ENCODE measurements around the gene PDE1C.

Gene PDE1C

GRCh38 chr7:31720366-31720765, 349.8 kb downstream of the PDE1C start:
- DNase-seq (ENCODE audit: low read depth in 3 of 3, low spot score in 1 of 3) = no peak

DNA sequence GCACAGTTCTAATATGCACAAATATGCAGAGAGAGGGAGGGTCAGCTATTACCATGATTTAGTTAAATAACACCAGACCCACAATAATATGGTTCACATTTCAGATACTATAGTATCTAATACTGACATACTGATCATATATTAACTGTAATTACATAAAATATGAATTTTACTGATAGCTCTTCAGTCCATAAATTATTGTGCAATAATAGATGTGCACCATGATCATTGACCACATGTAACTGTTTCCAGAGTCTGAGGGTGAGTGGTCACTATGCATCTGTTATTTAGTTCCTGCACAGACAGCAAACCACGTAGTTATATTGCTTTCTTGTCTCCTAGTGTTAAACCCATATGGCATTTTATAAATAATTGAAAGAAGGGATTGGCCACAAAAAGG, 353.9 kb downstream of the PDE1C start:
- DNase-seq (ENCODE audit: low read depth in 3 of 3, low spot score in 1 of 3) = no peak

GRCh38 chr7:31710171-31710570, 360.0 kb downstream of the PDE1C start:
- DNase-seq (ENCODE audit: low read depth in 3 of 3, low spot score in 1 of 3) = no peak

DNA sequence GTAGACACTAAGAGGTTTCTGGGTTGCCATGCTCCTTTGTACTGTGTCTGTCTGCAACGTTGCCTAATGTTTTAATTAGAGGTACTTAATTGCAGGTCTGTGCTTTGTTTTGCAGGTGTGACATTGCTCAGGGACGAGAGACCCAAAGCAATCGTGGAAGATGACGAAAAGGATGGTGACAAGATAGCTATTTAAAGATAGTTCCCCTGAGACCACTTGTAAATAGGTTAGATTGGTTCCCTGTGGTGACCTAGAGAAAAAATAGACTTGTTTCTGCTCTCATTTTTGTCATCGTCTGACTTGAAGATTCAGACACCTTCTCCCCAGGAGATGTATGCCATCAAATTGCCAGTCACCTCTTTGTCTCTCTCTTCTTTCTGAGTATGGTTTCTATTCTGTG, 363.1 kb downstream of the PDE1C start:
- no peak for DNase-seq (ENCODE audit: low read depth in 3 of 3, low spot score in 1 of 3)

DNA sequence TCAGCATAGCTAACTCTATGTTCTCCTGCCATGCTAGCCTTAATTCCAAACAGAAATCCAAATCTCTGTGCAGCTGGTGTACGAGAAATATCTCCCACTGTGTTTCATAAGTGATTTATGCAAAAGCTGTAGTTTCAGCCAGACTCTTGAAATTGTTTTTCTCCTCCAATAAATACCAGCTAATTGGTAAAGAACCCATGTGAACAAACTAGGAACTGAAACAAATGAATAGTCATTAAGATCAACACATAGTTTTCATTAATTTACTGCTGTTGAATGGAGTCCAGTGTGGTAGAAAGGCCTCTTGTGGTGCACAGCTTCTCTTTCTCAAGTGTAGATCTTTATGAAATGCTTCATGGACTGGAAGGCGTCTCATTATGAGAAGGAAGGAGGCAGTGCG, 364.8 kb downstream of the PDE1C start:
- no peak for DNase-seq (ENCODE audit: low read depth in 3 of 3, low spot score in 1 of 3)

DNA sequence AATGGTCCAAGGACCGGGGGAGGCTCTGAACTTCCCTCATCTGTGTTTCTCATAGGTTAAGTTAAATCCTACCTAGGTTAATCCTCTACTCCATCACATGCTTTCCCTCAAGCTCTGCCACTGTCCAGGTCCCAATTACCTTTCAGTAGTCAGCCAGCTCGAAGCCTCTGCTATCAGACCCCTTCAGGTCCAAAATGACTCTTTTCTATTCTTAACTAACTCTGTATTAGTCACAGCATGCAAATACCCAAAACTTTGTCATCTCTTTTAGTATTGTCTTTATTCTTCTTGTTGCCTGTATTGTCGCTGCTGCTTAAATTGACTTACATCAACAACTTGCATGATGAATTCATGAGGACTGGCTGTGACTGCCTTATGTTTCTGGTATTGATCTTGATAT, 367.9 kb downstream of the PDE1C start:
- no peak for DNase-seq (ENCODE audit: low read depth in 3 of 3, low spot score in 1 of 3)
